GM12878 (cell line): Measurements from ENCODE around the gene YDJC. TPM values are rescaled to one million over a fixed set of nuclear protein-coding genes. Genes with fewer than 3 reads are reported as not detected.

Source experiments
- ATAC-seq: fragments of 200-7000 bp; cut with Tn5 transposase; 3 replicates; pipeline ENCODE4 v1.9.1; 2020; ENCODE audit warnings: mild to moderate bottlenecking, moderate library complexity
- BruUV-seq: library from RNA; stranded (reverse); fragments of 400-500 nt; replicated peaks from 2 replicates; lab custom pipeline; 2021; lab: Mats Ljungman, UMichigan
- CTCF ChIA-PET: fragments of 300-600 bp; sonication (Branson Sonifier 250); formaldehyde crosslinking; extraction: SDS; loops from one replicate; lab custom pipeline; 2021; ENCODE audit warnings: inconsistent platforms; lab: Yijun Ruan, JAX
- POLR2A ChIA-PET: fragments of 350-600 bp; formaldehyde crosslinking; extraction: SDS; loops from one replicate; lab custom pipeline; 2021; ENCODE audit warnings: inconsistent platforms; lab: Charles Lee
- RAD21 ChIA-PET: fragments of 300-600 bp; sonication (Branson Sonifier 250); formaldehyde crosslinking; loops from one replicate; lab custom pipeline; 2023; ENCODE audit warnings: antibody characterized with exemption; ENCODE audit not compliant: unreplicated experiment; lab: Charles Lee
- SMC1A ChIA-PET: fragments of 300-600 bp; sonication (Branson Sonifier 250); formaldehyde crosslinking; loops from one replicate; lab custom pipeline; 2023; ENCODE audit not compliant: unreplicated experiment, uncharacterized antibody; lab: Charles Lee
- DNase-seq: peaks from one replicate; pipeline ENCODE4 v3.0.0-alpha.2; 2011; ENCODE audit warnings: low read depth, low spot score
- FAIRE-seq: peaks from 3 replicates; lab custom pipeline; 2011; peaks lifted over from hg19 to GRCh38; lab: Jason Lieb, UNC
- H2AFZ ChIP-seq: 2 replicates; pipeline ENCODE4 v1.6.0; 2011; ENCODE audit warnings: low read depth, low read length, control low read depth; ENCODE audit not compliant: control insufficient read depth
- H3K27ac ChIP-seq: 2 replicates; pipeline ENCODE4 v1.5.1; 2011; ENCODE audit warnings: control low read depth; ENCODE audit not compliant: control insufficient read depth, insufficient read depth
- H3K27me3 ChIP-seq, 2 experiments: replicated peaks in 1 of 2; 2 replicates each; pipeline versions ENCODE4 v1.6.0 to v1.6.1; 2011; ENCODE audit warnings: low read length in 1 of 2; ENCODE audit not compliant: control insufficient read depth in 2 of 2, insufficient read depth in 2 of 2
- H3K36me3 ChIP-seq, 2 experiments: 2 replicates each; pipeline ENCODE4 v1.5.1; 2011; ENCODE audit warnings: low read length in 1 of 2; ENCODE audit not compliant: control insufficient read depth in 2 of 2, insufficient read depth in 2 of 2
- H3K4me1 ChIP-seq: 2 replicates; pipeline ENCODE4 v1.6.1; 2011; ENCODE audit warnings: mild to moderate bottlenecking, low read length, moderate library complexity, mixed read lengths; ENCODE audit not compliant: control insufficient read depth, insufficient read depth
- H3K4me2 ChIP-seq: 2 replicates; pipeline ENCODE4 v1.6.0; 2011; ENCODE audit warnings: control low read depth; ENCODE audit not compliant: control insufficient read depth, insufficient read depth
- H3K4me3 ChIP-seq: fragments of 200-600 bp; sonication (generic); 2 replicates; pipeline ENCODE4 v1.5.1; 2016
- H3K79me2 ChIP-seq: 2 replicates; pipeline ENCODE4 v1.6.0; 2011; ENCODE audit warnings: low read length; ENCODE audit not compliant: control insufficient read depth, insufficient read depth
- H3K9ac ChIP-seq: 2 replicates; pipeline ENCODE4 v1.8.0; 2011; ENCODE audit warnings: low read length, control low read depth, mixed read lengths; ENCODE audit not compliant: control insufficient read depth, insufficient read depth
- H3K9me3 ChIP-seq: replicated peaks from 3 replicates; pipeline ENCODE4 v1.5.1; 2011; ENCODE audit warnings: mild to moderate bottlenecking, low read length; ENCODE audit not compliant: control insufficient read depth, insufficient read depth
- H4K20me1 ChIP-seq: 2 replicates; pipeline ENCODE4 v1.6.0; 2011; ENCODE audit not compliant: control insufficient read depth, insufficient read depth
- BCL3 ChIP-seq: IDR thresholded peaks from 2 replicates; pipeline ENCODE4 v1.6.1; 2011; ENCODE audit warnings: borderline replicate concordance, low read depth, mild to moderate bottlenecking, moderate library complexity, low read length; ENCODE audit not compliant: insufficient read depth, poor library complexity, severe bottlenecking
- NBN ChIP-seq: fragments of 450-650 bp; IDR thresholded peaks from 2 replicates; pipeline ENCODE4 v1.6.1; 2016
- PAX5 ChIP-seq: IDR thresholded peaks from 2 replicates; pipeline ENCODE4 v1.6.1; 2011; ENCODE audit warnings: low read depth, low read length, borderline replicate concordance
- RELA ChIP-seq: fragments of 450-650 bp; IDR thresholded peaks from 2 replicates; pipeline ENCODE4 v1.8.0; 2014; ENCODE audit warnings: borderline replicate concordance; ENCODE audit not compliant: partially characterized antibody
- SIN3A ChIP-seq: IDR thresholded peaks from 2 replicates; pipeline ENCODE4 v1.6.1; 2012; ENCODE audit warnings: low read depth, low read length, improper control_type of control experiment
- SMC3 ChIP-seq: IDR thresholded peaks from 2 replicates; pipeline ENCODE4 v1.6.1; 2011; ENCODE audit warnings: low read length, improper control_type of control experiment, borderline replicate concordance
- ZBTB33 ChIP-seq: fragments of 450-650 bp; IDR thresholded peaks from 2 replicates; pipeline ENCODE4 v1.6.1; 2017; ENCODE audit warnings: mild to moderate bottlenecking
- ZNF622 ChIP-seq: fragments of 450-650 bp; IDR thresholded peaks from 2 replicates; pipeline ENCODE4 v1.6.1; 2017; ENCODE audit warnings: mild to moderate bottlenecking, inconsistent platforms
- WGBS: methylation state at CpG from one replicate; pipeline ENCODE4 v1.1.6; 2016; ENCODE audit warnings: low lambda C conversion rate; ENCODE audit not compliant: insufficient replicate concordance, insufficient coverage; ENCODE audit errors: missing lambda C conversion rate; 5-methylcytosine and 5-hydroxymethylcytosine counted together
- in situ Hi-C: fragments of 300-500 bp; cut with MboI; formaldehyde crosslinking; loops from 9 replicates; pipeline ENCODE4 v1.14.3; 2018; ENCODE audit warnings: mixed read lengths
- intact Hi-C: fragments of 100-400 bp; cut with micrococcal nuclease; formaldehyde crosslinking; loops from one replicate; pipeline ENCODE4 v1.14.2; 2022; ENCODE audit not compliant: unreplicated experiment
- polyA plus RNA-seq, 11 experiments: library from polyadenylated mRNA; depleted of rRNA in 4 of 11; unstranded in 6 of 11; stranded (reverse) in 5 of 11; fragments of >200 nt; fragmentation: Nextera tagmentation in 4 of 11; fragmentation: Illumina TruSeq in 1 of 11; extraction: Ambion mirVana in 4 of 11; extraction: Trizol in 1 of 11; gene quantifications; 1 replicate in 1 of 11; 2 replicates in 10 of 11; pipeline versions ENCODE4 v1.2.1 to v1.2.3, GENCODE V29; 2011 to 2016; ENCODE audit warnings: inconsistent platforms in 2 of 11, missing spikeins in 2 of 11, low read depth in 1 of 11
- total RNA-seq, 4 experiments: library from RNA; depleted of rRNA in 3 of 4; stranded (reverse); fragments of >200 nt in 3 of 4; fragmentation: Illumina TruSeq in 1 of 4; extraction: Trizol in 1 of 4; gene quantifications; 2 replicates each; pipeline versions ENCODE4 v1.2.1 to v1.2.3, GENCODE V29; 2013 to 2021
- TF ChIP-seq, protein P1 (sequence below): fragments of 450-650 bp; IDR thresholded peaks from 2 replicates; pipeline ENCODE4 v1.6.1; 2017; ENCODE audit warnings: low read depth, mild to moderate bottlenecking, moderate library complexity
- TF ChIP-seq, protein P2 (sequence below): IDR thresholded peaks from 2 replicates; pipeline ENCODE4 v1.6.1; 2012; ENCODE audit warnings: low read length, inconsistent platforms

Gene YDJC
- total and polyA plus RNA-seq, 10 of the 15 experiments (the other 5 are each of a cell fraction or from before 2014, with no cell fraction given), result 1.00 to 77.6 (median 38.4) TPM

- H3K27ac ChIP-seq, result no peak overlapping the region
- DNase-seq, result no peak
- no peak for TF ChIP-seq BCL3
- TF ChIP-seq, all 136 proteins: peak for 0
- FAIRE-seq (no peak), ATAC-seq (no peak)
- Histone ChIP-seq H3K4me1 (peaks cover 4% of the 10 kb centered on the region; the same call in 1 of the 2 replicates), H3K36me3 (peaks cover 13 to 17% of the 10 kb centered on the region in 2 experiments), H4K20me1 (peaks cover 8% of the 10 kb centered on the region), H3K79me2 (peaks cover 56% of the 10 kb centered on the region), H3K9me3 (no peaks in the 10 kb centered on the region), H3K4me3 (no peak overlapping the region), H3K27me3 (no peaks in the 10 kb centered on the region), H3K4me2 (no peak overlapping the region), H3K9ac (no peak overlapping the region), H2AFZ (no peak overlapping the region)
- ChIA-PET RAD21 (interaction anchor here (0.7 kb wide), 1 partner anchor 25 kb away, joined by 4 read pairs; no protein-coding TSS in a partner anchor), CTCF (interaction anchor here (1.5 to 1.7 kb wide), 2 partner anchors 26 to 39 kb away, joined by 6 to 7 read pairs; partner anchors contain the start of gene YDJC), POLR2A (no interaction called here), SMC1A (interaction anchor here (3.5 kb wide), 1 partner anchor 12 kb away, joined by 12 read pairs; no protein-coding TSS in a partner anchor)
- intact Hi-C loops, result no loop called here
- WGBS, result 74% methylated on average over 9 of the region's 9 CpGs
- no TSS peak for BruUV-seq
- in situ Hi-C loops, result no loop called here
Observed at GRCh38 chr22:21603973-21604372, 25.8 kb downstream of the YDJC start.

GRCh38 chr22:21602579-21602978 lies 27.2 kb downstream of the YDJC start:
- BruUV-seq, result TSS peak; percentile 50
- ChIA-PET RAD21 (no interaction called here), SMC1A (interaction anchor here (0.7 kb wide), 1 partner anchor 44 kb away, joined by 5 read pairs; no protein-coding TSS in a partner anchor), POLR2A (interaction anchor here (0.6 to 0.7 kb wide), 2 partner anchors 19 to 242 kb away, joined by 3 to 4 read pairs; no protein-coding TSS in a partner anchor), CTCF (no interaction called here)
- no peaks in the 10 kb centered on the region for H3K9me3 ChIP-seq
- DNase-seq, result no peak
- intact Hi-C loops, result no loop called here
- peaks cover 4% of the 10 kb centered on the region; the same call in 1 of the 2 replicates for H3K4me1 ChIP-seq
- H3K9ac ChIP-seq, result no peak overlapping the region
- H4K20me1 ChIP-seq, result peaks cover 11% of the 10 kb centered on the region
- peaks cover 12 to 17% of the 10 kb centered on the region in 2 experiments for H3K36me3 ChIP-seq
- peaks cover 51% of the 10 kb centered on the region for H3K79me2 ChIP-seq
- no peak overlapping the region for H3K4me2 ChIP-seq
- no peaks in the 10 kb centered on the region for H3K27me3 ChIP-seq
- in situ Hi-C loops, result no loop called here
- H3K27ac ChIP-seq, result no peak overlapping the region
- FAIRE-seq, result no peak
- H3K4me3 ChIP-seq, result no peak overlapping the region
- H2AFZ ChIP-seq, result no peak overlapping the region
- ATAC-seq, result no peak
- WGBS, result 84% methylated on average over 6 of the region's 6 CpGs
- TF ChIP-seq RELA, result no peak
- no peak for TF ChIP-seq ZNF622
- no peak for TF ChIP-seq SMC3
- TF ChIP-seq ZBTB33, result no peak
- no peak for TF ChIP-seq SIN3A
- TF ChIP-seq, protein P1, sequence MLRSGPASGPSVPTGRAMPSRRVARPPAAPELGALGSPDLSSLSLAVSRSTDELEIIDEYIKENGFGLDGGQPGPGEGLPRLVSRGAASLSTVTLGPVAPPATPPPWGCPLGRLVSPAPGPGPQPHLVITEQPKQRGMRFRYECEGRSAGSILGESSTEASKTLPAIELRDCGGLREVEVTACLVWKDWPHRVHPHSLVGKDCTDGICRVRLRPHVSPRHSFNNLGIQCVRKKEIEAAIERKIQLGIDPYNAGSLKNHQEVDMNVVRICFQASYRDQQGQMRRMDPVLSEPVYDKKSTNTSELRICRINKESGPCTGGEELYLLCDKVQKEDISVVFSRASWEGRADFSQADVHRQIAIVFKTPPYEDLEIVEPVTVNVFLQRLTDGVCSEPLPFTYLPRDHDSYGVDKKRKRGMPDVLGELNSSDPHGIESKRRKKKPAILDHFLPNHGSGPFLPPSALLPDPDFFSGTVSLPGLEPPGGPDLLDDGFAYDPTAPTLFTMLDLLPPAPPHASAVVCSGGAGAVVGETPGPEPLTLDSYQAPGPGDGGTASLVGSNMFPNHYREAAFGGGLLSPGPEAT, result no peak
- TF ChIP-seq NBN, result no peak
- TF ChIP-seq, protein P2, sequence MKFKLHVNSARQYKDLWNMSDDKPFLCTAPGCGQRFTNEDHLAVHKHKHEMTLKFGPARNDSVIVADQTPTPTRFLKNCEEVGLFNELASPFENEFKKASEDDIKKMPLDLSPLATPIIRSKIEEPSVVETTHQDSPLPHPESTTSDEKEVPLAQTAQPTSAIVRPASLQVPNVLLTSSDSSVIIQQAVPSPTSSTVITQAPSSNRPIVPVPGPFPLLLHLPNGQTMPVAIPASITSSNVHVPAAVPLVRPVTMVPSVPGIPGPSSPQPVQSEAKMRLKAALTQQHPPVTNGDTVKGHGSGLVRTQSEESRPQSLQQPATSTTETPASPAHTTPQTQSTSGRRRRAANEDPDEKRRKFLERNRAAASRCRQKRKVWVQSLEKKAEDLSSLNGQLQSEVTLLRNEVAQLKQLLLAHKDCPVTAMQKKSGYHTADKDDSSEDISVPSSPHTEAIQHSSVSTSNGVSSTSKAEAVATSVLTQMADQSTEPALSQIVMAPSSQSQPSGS, result no peak
- TF ChIP-seq PAX5, result no peak
